Dendritic cell treated with granulocyte-macrophage colony-stimulating factor and Interleukin-4, amounts not matched to agents 40 ng/mL and 50 ng/mL, for 4 days (primary cell): ENCODE data around the gene EHF.

Experiments
- H3K27ac Mint-ChIP-seq: one replicate; pipeline ENCODE4 v1.8.0; 2022; ENCODE audit warnings: mild to moderate bottlenecking, mixed read lengths
- H3K27me3 Mint-ChIP-seq: one replicate; pipeline ENCODE4 v1.8.0; 2022; ENCODE audit warnings: mild to moderate bottlenecking, mixed read lengths
- H3K36me3 Mint-ChIP-seq: one replicate; pipeline ENCODE4 v1.8.0; 2022; ENCODE audit warnings: low read depth, mixed read lengths
- H3K4me1 Mint-ChIP-seq: one replicate; pipeline ENCODE4 v1.8.0; 2022; ENCODE audit warnings: low read depth, mixed read lengths
- H3K4me3 Mint-ChIP-seq: one replicate; pipeline ENCODE4 v1.8.0; 2022; ENCODE audit warnings: mild to moderate bottlenecking, moderate library complexity, mixed read lengths
- H3K9me3 Mint-ChIP-seq: one replicate; pipeline ENCODE4 v1.8.0; 2022; ENCODE audit warnings: mixed read lengths
- intact Hi-C: fragments of 100-400 bp; cut with micrococcal nuclease; formaldehyde crosslinking; loops from one replicate; pipeline ENCODE4 v1.15.0; 2022

Gene EHF

DNA sequence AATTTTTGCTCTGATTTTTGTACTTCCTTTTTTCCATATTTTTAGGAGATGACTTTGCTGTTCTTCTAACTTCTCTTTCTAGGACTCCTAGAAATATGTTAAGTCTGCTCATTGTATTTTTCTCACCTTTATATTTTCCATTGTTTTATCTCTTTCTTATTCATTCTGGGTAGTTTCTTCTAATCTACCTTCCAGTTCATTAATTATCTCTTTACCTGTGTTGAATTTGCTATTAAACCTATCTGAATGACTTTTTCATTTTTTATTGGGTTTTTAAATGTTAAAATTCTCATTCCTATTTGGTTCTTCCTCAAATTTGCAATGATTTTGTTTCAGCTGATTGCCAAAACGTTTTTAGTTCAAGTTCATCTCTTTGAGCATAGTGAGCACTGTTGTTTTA is 27.8 kb upstream of the EHF start:
- Mint-ChIP-seq H3K4me1 (peaks cover 52% of the 10 kb centered on the region), H3K36me3 (no peaks in the 10 kb centered on the region), H3K27me3 (no peaks in the 10 kb centered on the region), H3K27ac (peak overlapping the region; percentile 83), H3K9me3 (peaks cover 6% of the 10 kb centered on the region), H3K4me3 (peak overlapping the region; percentile 0)
- intact Hi-C loops: loop anchor here (5.0 kb wide), 1 partner anchor 59 kb away; no protein-coding TSS in a partner anchor

DNA sequence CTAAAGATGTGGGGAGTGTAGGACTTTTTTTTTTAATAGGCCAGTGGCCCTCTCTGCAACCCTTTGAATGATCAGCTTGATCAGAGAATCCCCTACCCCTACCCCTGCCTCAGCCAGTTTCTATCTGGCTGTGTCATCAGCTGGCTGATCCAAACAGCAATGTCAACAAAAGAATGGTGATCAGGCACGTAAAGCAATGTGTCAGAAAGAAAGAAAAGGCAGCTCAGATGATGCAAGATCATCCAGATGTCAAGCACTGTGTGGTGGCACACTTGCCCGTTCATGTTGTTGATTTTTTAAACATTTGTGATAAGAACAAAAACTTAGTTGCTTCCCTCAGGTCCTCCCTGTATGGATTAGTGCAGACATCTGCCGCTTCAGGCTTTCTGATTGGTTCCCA is 26.3 kb upstream of the EHF start:
- Mint-ChIP-seq H3K27ac (no peak overlapping the region), H3K36me3 (no peaks in the 10 kb centered on the region), H3K9me3 (peaks cover 6% of the 10 kb centered on the region), H3K27me3 (peaks cover 2% of the 10 kb centered on the region), H3K4me1 (peaks cover 63% of the 10 kb centered on the region), H3K4me3 (no peak overlapping the region)
- intact Hi-C loops: loop anchor here (5.0 kb wide), 1 partner anchor 58 kb away; no protein-coding TSS in a partner anchor

DNA sequence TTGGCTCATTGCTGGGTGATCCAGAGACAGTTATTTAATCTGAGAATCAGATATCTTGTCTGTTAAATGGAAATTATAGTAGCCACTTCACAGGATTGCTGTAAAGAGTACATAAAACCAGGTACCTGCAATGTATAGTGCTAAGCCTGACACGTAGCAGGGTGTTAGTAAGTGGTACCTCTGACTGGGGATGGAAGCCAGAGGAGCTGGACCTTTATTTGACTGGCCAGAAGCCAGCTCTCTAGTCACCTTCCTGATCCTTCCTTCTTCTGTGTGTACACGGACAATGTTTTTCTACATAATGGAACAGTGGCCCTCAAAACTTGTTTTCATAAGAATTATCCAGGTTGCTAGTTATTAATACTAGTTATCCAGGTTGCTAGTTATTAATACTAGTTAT is 25.5 kb upstream of the EHF start:
- Mint-ChIP-seq H3K27me3 (peaks cover 4% of the 10 kb centered on the region), H3K27ac (no peak overlapping the region), H3K4me3 (no peak overlapping the region), H3K4me1 (peaks cover 71% of the 10 kb centered on the region), H3K9me3 (peaks cover 6% of the 10 kb centered on the region), H3K36me3 (no peaks in the 10 kb centered on the region)
- intact Hi-C loops: no loop called here

DNA sequence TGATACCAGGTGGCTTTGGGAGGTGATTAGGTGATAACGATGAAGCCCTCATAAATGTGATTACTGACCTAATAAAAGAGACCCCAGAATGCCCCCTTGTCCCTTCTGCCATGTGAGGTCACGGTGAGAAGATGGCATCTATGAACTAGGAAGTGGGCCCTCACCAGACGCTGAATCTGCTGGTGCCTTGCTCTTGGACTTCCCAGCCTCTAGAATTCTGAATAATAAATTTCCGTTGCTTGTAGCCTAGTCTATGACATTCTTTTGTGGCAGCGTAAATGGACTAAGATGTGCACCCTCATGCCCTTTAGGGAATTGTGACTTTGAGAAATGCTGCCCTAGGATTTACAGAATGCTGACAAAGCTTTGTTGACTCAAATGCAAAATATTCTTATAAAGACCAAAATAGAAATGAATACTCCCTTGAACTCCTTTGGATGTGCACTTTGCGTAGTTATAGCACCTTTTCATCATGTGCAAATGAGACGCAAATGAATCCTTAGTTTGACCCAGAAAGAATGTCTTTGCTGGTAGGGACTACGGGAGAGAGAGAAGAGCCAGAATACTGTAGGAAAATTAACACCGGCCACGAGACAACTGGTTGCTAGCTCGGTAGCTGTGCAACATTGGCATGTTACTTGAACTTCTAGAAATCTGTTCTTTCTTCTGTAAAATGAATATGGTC is 24.8 kb upstream of the EHF start:
- peaks cover 4% of the 10 kb centered on the region for H3K27me3 Mint-ChIP-seq
- peaks cover 6% of the 10 kb centered on the region for H3K9me3 Mint-ChIP-seq
- intact Hi-C loops: no loop called here
- H3K27ac Mint-ChIP-seq: peak overlapping the region; percentile 70
- no peak overlapping the region for H3K4me3 Mint-ChIP-seq
- H3K4me1 Mint-ChIP-seq: peaks cover 78% of the 10 kb centered on the region
- H3K36me3 Mint-ChIP-seq: no peaks in the 10 kb centered on the region

DNA sequence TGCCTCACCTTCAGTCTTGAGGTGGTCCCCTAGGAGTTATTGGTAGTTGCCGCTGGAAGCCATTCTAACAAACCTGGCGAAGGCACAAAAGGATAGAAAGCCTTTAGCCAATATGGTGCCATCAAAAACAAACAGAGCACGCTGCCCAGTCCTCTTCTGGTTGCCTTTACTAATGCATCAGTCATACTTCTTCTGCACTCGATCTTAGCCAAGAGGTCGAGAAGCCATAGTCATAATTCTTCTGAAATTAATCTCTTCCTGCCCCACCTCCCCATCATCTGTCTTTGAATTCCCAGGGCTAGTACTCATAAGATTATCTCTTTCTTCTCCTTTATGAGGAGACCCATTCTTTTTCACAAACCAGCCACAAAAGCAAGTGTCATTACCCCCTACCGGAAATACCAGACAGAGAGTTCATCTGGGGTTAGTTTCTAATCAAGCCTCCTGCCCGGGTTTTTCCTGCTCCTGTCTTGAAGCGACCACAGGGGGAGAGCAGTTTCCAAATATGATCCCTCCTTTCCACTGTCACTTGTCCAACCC is 21.4 kb upstream of the EHF start:
- Mint-ChIP-seq H3K4me3 (no peak overlapping the region), H3K36me3 (no peaks in the 10 kb centered on the region), H3K27me3 (peaks cover 4% of the 10 kb centered on the region), H3K27ac (peak overlapping the region; percentile 77), H3K9me3 (no peaks in the 10 kb centered on the region), H3K4me1 (peaks cover 75% of the 10 kb centered on the region)
- intact Hi-C loops: no loop called here

DNA sequence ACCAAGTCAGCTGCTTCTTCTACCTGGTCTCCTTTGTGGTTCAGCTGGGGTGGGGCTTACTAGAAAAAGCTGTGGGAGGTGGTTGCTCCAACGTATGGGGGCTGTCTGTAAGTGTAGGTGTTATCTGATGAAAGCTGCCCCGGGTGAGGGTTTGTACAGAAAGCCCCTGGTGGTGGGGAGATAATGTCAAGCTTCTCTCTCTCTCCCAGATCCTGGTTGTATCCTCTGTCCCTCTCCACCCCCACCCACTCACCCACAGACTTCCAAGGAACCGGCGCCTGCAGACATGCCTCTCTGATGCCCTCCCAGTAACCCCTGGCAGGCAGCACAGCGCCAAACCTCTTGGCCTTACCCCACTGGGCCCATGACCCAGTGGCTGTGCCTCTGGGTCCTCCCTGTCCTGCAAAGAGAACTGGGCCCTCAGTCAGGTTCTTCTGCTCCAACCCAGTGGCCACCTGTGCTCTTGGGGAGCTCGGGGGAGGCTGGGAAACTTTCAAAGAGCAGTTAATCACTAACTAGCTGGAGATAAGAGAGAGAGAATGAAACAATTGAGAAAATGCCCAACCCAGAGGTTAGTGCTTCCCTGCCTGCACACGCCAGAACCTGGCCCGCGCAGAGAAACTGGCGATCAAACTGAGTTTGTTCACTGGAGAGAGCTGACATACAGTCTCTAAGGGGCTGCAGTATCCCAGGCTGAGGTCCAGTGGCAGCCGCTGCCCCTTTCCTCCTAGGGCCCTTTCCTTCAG is 20.4 kb upstream of the EHF start:
- intact Hi-C loops: no loop called here
- Mint-ChIP-seq H3K4me3 (no peak overlapping the region), H3K27ac (peak overlapping the region; percentile 77), H3K27me3 (peaks cover 4% of the 10 kb centered on the region), H3K4me1 (peaks cover 70% of the 10 kb centered on the region), H3K36me3 (no peaks in the 10 kb centered on the region), H3K9me3 (no peaks in the 10 kb centered on the region)

DNA sequence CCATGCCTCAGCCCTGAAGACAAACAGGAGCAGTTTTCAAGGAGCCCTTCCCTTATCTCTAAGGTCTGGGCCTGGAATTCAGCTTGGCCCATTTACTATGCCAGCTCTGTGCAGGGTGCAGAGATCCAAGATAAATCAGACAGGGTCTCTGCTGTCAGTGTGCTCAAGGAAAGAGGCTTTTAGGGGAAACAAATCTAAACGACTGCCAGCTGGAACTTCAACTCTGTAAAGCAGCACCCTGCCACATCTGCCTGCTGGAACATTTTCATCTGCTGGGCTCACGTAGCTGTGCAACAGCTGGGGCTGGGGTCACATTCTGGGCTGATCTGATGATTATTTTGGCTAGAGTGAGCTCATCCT is 19.8 kb upstream of the EHF start:
- peaks cover 74% of the 10 kb centered on the region for H3K4me1 Mint-ChIP-seq
- peak overlapping the region; percentile 77 for H3K27ac Mint-ChIP-seq
- H3K36me3 Mint-ChIP-seq: no peaks in the 10 kb centered on the region
- no peak overlapping the region for H3K4me3 Mint-ChIP-seq
- H3K9me3 Mint-ChIP-seq: no peaks in the 10 kb centered on the region
- intact Hi-C loops: no loop called here
- H3K27me3 Mint-ChIP-seq: peaks cover 4% of the 10 kb centered on the region

DNA sequence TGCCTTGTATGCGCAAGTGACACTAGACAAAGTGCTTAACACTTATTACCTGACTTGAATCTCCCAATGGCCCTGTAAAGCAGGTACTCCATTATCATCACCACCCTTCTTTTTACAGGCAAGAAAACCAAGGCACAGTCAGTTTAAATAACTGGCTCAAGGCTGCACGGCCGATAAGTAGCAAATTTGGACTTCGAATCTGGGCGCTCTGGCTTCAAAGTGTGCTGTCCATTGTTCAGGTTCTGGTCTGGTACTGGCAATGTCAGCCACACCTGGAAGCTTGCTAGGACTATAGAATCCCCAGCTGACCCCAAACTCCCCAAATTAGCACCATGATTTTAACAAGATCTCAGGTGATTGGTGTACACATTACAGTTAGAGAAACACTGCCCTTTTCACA is 19.3 kb upstream of the EHF start:
- Mint-ChIP-seq H3K4me3 (no peak overlapping the region), H3K4me1 (peaks cover 74% of the 10 kb centered on the region), H3K27me3 (peaks cover 4% of the 10 kb centered on the region), H3K9me3 (no peaks in the 10 kb centered on the region), H3K27ac (no peak overlapping the region), H3K36me3 (no peaks in the 10 kb centered on the region)
- intact Hi-C loops: no loop called here

DNA sequence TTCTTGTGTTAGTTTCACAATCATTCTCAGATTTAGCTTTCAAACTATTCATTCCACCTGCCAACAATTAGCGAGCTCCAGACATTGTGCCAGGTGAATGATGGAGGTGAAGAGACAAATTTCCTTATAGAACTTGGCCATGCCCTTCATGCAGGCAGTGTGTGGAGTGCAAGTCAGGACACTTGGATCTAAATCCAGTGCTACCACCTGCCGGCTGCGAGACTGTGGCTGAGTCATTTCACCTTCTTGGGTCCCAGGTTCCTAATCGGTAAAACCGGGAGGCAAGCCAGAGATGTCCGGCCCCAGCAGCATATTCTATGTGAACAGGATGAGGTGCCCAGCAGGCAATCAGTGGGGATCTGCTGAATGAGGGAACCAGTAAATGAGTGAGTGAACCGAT is 18.6 kb upstream of the EHF start:
- no peaks in the 10 kb centered on the region for H3K9me3 Mint-ChIP-seq
- peaks cover 4% of the 10 kb centered on the region for H3K27me3 Mint-ChIP-seq
- H3K4me3 Mint-ChIP-seq: no peak overlapping the region
- no peaks in the 10 kb centered on the region for H3K36me3 Mint-ChIP-seq
- peaks cover 71% of the 10 kb centered on the region for H3K4me1 Mint-ChIP-seq
- peak overlapping the region; percentile 48 for H3K27ac Mint-ChIP-seq
- intact Hi-C loops: no loop called here

DNA sequence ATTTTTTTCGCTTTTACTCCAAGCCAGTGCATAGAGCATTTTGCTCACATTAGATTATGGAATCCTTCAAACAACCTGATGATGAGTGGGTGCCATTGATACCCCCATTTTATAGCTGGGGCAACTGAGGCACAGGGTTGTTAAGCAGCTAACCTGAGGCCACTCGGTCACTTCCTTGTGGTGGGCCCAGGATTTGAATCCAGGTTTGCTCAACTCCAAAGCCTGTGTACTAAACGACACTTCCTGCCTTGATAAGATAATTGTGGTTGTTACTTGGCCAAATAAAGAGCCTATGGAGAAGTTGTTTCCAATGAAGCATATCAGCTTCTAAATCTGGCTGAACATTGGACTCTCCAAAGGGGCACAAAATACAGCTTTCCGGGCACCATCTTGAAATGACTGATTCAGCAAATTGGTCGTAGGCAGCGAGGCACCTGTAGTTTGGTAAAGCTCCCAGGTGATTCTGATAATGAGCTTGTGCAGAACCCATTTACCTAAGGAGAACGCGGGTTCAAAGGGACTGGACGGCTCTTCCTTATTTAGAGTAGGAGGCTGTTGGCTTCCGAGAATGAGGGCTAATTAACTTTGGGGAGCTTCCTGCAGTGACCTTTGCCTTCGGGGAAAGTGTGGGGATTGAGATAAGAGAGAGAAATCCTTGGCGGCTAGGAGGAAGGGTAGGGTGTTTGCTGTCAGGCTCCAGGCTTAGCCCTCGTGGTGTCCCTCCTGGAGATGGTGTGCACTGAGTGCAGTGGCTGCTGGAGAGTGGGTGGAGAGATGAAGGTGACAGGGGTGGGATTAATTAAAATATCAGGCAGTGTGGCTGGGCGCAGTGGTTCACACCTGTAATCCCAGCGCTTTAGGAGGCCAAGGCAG is 17.5 kb upstream of the EHF start:
- Mint-ChIP-seq H3K27me3 (peaks cover 4% of the 10 kb centered on the region), H3K9me3 (peaks cover under 1% of the 10 kb centered on the region), H3K4me3 (no peak overlapping the region), H3K36me3 (no peaks in the 10 kb centered on the region), H3K27ac (peak overlapping the region; percentile 48), H3K4me1 (peaks cover 65% of the 10 kb centered on the region)
- intact Hi-C loops: no loop called here

DNA sequence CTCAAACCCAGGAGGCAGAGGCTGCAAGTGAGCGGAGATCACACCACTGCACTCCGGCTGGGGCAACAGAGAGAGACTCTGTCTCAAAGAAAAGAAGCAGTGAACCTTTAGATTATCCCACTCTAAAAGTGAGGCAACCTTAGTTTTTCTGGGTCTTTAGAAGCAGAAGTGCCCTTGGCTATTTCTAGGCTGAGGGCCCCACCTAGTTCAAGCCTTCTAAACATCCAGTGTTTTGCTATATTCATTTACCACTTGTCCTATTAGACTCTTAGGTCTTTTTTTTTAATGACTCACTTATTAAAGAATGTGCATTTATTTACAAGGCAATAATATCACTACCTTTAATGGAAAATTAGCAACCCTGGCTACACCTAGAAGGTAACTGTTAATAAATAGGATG is 16.7 kb upstream of the EHF start:
- peaks cover 7% of the 10 kb centered on the region for H3K9me3 Mint-ChIP-seq
- intact Hi-C loops: no loop called here
- peaks cover 4% of the 10 kb centered on the region for H3K27me3 Mint-ChIP-seq
- H3K36me3 Mint-ChIP-seq: no peaks in the 10 kb centered on the region
- H3K27ac Mint-ChIP-seq: no peak overlapping the region
- no peak overlapping the region for H3K4me3 Mint-ChIP-seq
- peaks cover 69% of the 10 kb centered on the region for H3K4me1 Mint-ChIP-seq

DNA sequence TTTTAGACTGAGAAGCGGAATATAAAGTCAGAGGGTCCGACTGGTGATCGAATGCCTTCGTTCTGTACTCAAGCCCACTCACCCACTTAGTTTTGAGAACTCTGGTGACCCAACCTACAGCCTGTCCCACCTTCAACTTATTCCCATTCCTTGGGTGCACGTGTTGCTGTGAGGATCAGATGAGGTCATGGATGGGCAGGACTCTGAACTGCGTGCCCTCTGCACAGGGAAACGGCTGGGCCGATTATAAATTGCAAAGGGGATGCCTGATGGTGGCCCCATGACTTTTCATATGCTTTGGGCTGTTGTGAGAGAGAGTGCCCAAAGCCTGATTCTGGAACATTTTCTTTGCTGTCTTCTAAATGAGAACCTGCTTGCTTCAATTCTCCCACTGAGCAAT is 16.0 kb upstream of the EHF start:
- Mint-ChIP-seq H3K27me3 (no peaks in the 10 kb centered on the region), H3K9me3 (peaks cover 7% of the 10 kb centered on the region), H3K27ac (no peak overlapping the region), H3K4me3 (no peak overlapping the region), H3K4me1 (peaks cover 69% of the 10 kb centered on the region), H3K36me3 (no peaks in the 10 kb centered on the region)
- intact Hi-C loops: no loop called here

DNA sequence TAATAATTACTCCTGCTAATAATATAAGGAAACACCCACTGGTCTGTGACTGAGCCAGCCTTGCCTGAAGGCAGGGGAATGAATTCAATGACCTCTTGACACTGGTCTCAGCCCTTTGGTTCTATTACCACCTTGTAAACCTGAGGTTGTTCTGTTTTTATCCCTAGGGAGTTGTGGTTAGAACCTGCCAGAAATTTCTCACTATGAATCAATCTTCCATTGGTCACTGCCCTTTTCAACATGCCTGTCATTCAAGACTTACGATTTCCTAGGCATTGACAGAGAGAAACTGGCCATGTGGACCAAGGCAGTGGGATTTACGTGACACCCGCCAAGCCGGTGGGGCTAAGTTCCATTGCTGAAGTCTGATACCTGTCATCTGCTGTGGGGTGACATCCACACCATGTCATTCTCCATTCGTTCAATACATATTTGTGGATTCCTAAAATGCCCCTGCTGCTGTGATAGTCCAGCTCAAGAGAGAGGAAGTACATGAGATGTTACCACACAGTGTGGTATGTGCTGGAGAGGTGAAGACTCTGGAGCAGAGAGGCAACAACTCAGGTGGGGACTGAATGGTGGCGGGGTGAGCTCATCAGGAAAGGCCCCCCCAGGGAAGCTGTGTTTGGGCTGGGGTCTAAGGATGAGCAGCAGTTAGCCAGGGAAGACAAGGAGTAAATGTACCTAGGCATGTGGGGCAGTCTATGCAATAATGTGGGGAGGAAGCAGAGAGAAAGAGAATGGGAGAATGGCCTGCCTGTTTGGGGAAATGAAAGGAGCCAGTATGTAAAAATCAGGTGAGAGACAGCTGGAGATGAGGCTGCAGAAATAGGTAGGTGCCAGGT is 15.2 kb upstream of the EHF start:
- Mint-ChIP-seq H3K27ac (peak overlapping the region; percentile 73), H3K9me3 (peaks cover 7% of the 10 kb centered on the region), H3K36me3 (no peaks in the 10 kb centered on the region), H3K4me3 (no peak overlapping the region), H3K4me1 (peaks cover 66% of the 10 kb centered on the region), H3K27me3 (no peaks in the 10 kb centered on the region)
- intact Hi-C loops: no loop called here
